ENCODE data around the gene TTC33. TPM values are rescaled to one million over a fixed set of nuclear protein-coding genes. Genes with fewer than 3 reads are reported as not detected.

The TTC33 gene
- total and polyA plus RNA-seq, 2 of the 13 experiments (the other 11 are each of a cell fraction or from before 2014, with no cell fraction given) = 4.5 to 20.0 TPM

DNA sequence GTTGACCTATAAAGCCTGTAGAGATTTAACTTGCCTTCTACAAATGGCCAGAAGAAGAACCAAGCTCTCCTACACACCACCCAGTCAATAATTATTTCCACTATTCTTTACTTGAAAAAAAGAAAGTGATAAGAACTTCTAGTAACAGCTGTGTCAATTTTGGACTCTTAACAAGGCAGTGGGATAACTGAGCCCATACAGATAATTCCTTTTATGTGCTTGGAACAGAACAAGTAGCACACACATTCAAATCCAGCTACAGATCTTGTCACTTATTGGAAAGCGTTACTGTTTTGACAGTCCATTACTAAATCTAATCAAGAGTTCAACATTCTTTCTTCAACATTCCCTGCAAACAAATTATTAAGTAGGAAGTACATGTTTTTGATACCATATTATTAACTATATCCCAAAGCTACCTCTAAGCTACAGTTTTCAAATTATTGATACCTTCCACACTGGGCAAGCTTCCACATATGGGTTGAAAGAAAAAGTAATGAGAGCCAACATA is 69.7 kb downstream of the TTC33 start:
- BruUV-seq (replicated peaks) = no TSS peak
- TF ChIP-seq PRPF4 (IDR thresholded peaks at IDR 0.05; ENCODE audit: low read depth, low read length, poor library complexity, severe bottlenecking) = no peak
- H3K27ac ChIP-seq (ENCODE audit: extremely low read length, insufficient read depth, low read length) = no peak overlapping the region
- ChIA-PET CTCF (ENCODE audit: low intra/inter-chr PET ratio, low total read pairs) (interaction anchor here (1.3 kb wide), 1 partner anchor 736 kb away, joined by 3 read pairs; no protein-coding TSS in a partner anchor), POLR2A (no interaction called here)
- DNase-seq (ENCODE audit: low spot score) = no peak
- in situ Hi-C loops (cut with HindIII; ENCODE audit: extremely low pct_ligation_motif_present, low pct_unique_long_range_greater_than_20kb) = loop anchor here (5.0 to 25.0 kb wide), 3 partner anchors 739 to 1099 kb away; no protein-coding TSS in a partner anchor
- H3K9ac ChIP-seq (ENCODE audit: insufficient read depth, low read depth, low read length) = no peak overlapping the region
- H2AFZ ChIP-seq (ENCODE audit: low read length) = no peak overlapping the region
- H3K4me1 ChIP-seq (ENCODE audit: insufficient read depth, low read length) = no peaks in the 10 kb centered on the region
- no peak for FAIRE-seq
- ATAC-seq = no peak
- H3K79me2 ChIP-seq (ENCODE audit: insufficient read depth, low read length) = no peaks in the 10 kb centered on the region
- no peak overlapping the region for H3K4me3 ChIP-seq (replicated peaks in 1 of 3; ENCODE audit: insufficient read depth in 1 of 3, low read depth in 2 of 3, low read length in 3 of 3)
- no peaks in the 10 kb centered on the region for H3K9me3 ChIP-seq (ENCODE audit: low read length)
- H3K27me3 ChIP-seq (ENCODE audit: control insufficient read depth in 1 of 2, insufficient read depth in 2 of 2, low read length in 2 of 2) = 0 out of 5 replicates have a peak, but pooled peaks cover 0 to 1% of the 10 kb centered on the region in 2 experiments
- H3K36me3 ChIP-seq (replicated peaks in 1 of 2; ENCODE audit: control insufficient read depth in 1 of 2, insufficient read depth in 2 of 2, low read length in 2 of 2) = no peaks in the 10 kb centered on the region
- no peaks in the 10 kb centered on the region for H4K20me1 ChIP-seq (ENCODE audit: insufficient read depth, low read length)
- intact Hi-C loops (cut with micrococcal nuclease; ENCODE audit: unreplicated experiment) = loop anchor here (5.0 kb wide), 1 partner anchor 1094 kb away; no protein-coding TSS in a partner anchor
- H3K4me2 ChIP-seq (ENCODE audit: low read depth, low read length) = no peak overlapping the region
- 84% methylated on average over 1 of the region's 1 CpG for WGBS (ENCODE audit: low lambda C conversion rate)

DNA sequence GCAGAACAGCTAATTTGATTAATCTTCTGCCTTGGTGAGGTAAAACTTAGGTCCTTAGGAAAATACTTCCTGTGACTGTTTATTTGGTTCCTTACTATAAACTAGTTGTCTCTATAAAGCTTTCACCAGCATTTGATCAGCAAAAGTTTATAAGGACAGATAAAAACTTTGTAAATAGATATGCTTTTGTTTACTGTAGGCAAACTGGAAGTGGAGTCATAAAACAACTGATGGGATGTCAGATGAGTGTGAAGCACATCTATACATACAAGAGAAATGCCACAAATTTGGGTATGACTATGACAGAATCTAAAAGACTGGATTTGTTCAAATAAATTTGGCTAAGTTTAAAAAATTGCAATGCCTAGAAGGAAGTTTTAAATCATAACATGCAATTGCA is 70.6 kb downstream of the TTC33 start:
- Histone ChIP-seq H3K36me3 (replicated peaks in 1 of 2; ENCODE audit: control insufficient read depth in 1 of 2, insufficient read depth in 2 of 2, low read length in 2 of 2) (no peaks in the 10 kb centered on the region), H3K4me1 (ENCODE audit: insufficient read depth, low read length) (peaks cover 2% of the 10 kb centered on the region; the same call in 1 of the 2 replicates), H3K79me2 (ENCODE audit: insufficient read depth, low read length) (no peaks in the 10 kb centered on the region), H3K27me3 (ENCODE audit: control insufficient read depth in 1 of 2, insufficient read depth in 2 of 2, low read length in 2 of 2) (peaks cover 0 to 1% of the 10 kb centered on the region in 2 experiments; a peak in 1 of 5 replicates), H4K20me1 (ENCODE audit: insufficient read depth, low read length) (no peaks in the 10 kb centered on the region), H3K4me2 (ENCODE audit: low read depth, low read length) (no peak overlapping the region), H3K4me3 (replicated peaks in 1 of 3; ENCODE audit: insufficient read depth in 1 of 3, low read depth in 2 of 3, low read length in 3 of 3) (no peak overlapping the region), H2AFZ (ENCODE audit: low read length) (no peak overlapping the region), H3K9ac (ENCODE audit: insufficient read depth, low read depth, low read length) (no peak overlapping the region), H3K27ac (ENCODE audit: extremely low read length, insufficient read depth, low read length) (no peak overlapping the region), H3K9me3 (ENCODE audit: low read length) (no peaks in the 10 kb centered on the region)
- in situ Hi-C loops (cut with HindIII; ENCODE audit: extremely low pct_ligation_motif_present, low pct_unique_long_range_greater_than_20kb) (loop anchor here (5.0 to 25.0 kb wide), 3 partner anchors 738 to 1098 kb away; no protein-coding TSS in a partner anchor), intact Hi-C loops (cut with micrococcal nuclease; ENCODE audit: unreplicated experiment) (loop anchor here (5.0 kb wide), 1 partner anchor 1093 kb away; no protein-coding TSS in a partner anchor)
- ChIA-PET CTCF (ENCODE audit: low intra/inter-chr PET ratio, low total read pairs) (interaction anchor here (1.3 kb wide), 1 partner anchor 736 kb away, joined by 3 read pairs; no protein-coding TSS in a partner anchor), POLR2A (no interaction called here)
- ATAC-seq (no peak), DNase-seq (ENCODE audit: low spot score) (no peak), FAIRE-seq (no peak)
- TF ChIP-seq ZNF615 (CRISPR knock-in tag; IDR thresholded peaks at IDR 0.05; ENCODE audit: borderline replicate concordance) = no peak
- no peak for TF ChIP-seq ZNF562 (CRISPR knock-in tag; IDR thresholded peaks at IDR 0.05; ENCODE audit: borderline replicate concordance)
- no peak for TF ChIP-seq CENPX (CRISPR knock-in tag; IDR thresholded peaks at IDR 0.05)
- no peak for TF ChIP-seq CBX2 (IDR thresholded peaks at IDR 0.05; ENCODE audit: low read depth, low read length)
- no peak for TF ChIP-seq CBX2 (CRISPR knock-in tag; IDR thresholded peaks at IDR 0.05; ENCODE audit: low read depth)
- no TSS peak for BruUV-seq (replicated peaks)
